ENCODE data around the gene C1RL.

DNA sequence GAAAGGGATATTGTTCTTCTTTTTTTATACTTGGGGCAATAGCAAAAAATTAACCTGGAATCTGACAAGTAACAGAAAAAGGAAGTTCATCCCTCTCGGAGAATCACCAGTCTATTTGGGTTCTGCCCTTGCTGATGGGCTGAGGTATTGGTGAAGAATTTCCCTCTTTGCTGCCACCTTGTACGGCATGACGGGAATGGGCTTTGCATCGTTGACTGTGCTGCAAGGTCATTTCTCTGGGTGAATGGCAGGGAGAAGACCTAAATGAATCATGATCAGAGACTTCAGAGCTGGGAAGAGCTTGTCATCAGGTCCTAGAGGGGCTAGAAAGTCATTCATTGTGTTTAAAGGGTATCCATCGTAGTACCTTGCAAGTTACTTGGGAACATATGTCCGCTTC, 36.5 kb downstream of the C1RL start:
- TF ChIP-seq, protein P1, sequence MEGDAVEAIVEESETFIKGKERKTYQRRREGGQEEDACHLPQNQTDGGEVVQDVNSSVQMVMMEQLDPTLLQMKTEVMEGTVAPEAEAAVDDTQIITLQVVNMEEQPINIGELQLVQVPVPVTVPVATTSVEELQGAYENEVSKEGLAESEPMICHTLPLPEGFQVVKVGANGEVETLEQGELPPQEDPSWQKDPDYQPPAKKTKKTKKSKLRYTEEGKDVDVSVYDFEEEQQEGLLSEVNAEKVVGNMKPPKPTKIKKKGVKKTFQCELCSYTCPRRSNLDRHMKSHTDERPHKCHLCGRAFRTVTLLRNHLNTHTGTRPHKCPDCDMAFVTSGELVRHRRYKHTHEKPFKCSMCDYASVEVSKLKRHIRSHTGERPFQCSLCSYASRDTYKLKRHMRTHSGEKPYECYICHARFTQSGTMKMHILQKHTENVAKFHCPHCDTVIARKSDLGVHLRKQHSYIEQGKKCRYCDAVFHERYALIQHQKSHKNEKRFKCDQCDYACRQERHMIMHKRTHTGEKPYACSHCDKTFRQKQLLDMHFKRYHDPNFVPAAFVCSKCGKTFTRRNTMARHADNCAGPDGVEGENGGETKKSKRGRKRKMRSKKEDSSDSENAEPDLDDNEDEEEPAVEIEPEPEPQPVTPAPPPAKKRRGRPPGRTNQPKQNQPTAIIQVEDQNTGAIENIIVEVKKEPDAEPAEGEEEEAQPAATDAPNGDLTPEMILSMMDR (IDR thresholded peaks at IDR 0.05; ENCODE audit: low read depth, low read length, missing input control), result no peak
- TF ChIP-seq, protein P2, sequence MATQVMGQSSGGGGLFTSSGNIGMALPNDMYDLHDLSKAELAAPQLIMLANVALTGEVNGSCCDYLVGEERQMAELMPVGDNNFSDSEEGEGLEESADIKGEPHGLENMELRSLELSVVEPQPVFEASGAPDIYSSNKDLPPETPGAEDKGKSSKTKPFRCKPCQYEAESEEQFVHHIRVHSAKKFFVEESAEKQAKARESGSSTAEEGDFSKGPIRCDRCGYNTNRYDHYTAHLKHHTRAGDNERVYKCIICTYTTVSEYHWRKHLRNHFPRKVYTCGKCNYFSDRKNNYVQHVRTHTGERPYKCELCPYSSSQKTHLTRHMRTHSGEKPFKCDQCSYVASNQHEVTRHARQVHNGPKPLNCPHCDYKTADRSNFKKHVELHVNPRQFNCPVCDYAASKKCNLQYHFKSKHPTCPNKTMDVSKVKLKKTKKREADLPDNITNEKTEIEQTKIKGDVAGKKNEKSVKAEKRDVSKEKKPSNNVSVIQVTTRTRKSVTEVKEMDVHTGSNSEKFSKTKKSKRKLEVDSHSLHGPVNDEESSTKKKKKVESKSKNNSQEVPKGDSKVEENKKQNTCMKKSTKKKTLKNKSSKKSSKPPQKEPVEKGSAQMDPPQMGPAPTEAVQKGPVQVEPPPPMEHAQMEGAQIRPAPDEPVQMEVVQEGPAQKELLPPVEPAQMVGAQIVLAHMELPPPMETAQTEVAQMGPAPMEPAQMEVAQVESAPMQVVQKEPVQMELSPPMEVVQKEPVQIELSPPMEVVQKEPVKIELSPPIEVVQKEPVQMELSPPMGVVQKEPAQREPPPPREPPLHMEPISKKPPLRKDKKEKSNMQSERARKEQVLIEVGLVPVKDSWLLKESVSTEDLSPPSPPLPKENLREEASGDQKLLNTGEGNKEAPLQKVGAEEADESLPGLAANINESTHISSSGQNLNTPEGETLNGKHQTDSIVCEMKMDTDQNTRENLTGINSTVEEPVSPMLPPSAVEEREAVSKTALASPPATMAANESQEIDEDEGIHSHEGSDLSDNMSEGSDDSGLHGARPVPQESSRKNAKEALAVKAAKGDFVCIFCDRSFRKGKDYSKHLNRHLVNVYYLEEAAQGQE (IDR thresholded peaks at IDR 0.05), result no peak
- no peak for TF ChIP-seq EGR1 (IDR thresholded peaks at IDR 0.05; ENCODE audit: low read depth in 2 of 2)
- TF ChIP-seq, protein P3, sequence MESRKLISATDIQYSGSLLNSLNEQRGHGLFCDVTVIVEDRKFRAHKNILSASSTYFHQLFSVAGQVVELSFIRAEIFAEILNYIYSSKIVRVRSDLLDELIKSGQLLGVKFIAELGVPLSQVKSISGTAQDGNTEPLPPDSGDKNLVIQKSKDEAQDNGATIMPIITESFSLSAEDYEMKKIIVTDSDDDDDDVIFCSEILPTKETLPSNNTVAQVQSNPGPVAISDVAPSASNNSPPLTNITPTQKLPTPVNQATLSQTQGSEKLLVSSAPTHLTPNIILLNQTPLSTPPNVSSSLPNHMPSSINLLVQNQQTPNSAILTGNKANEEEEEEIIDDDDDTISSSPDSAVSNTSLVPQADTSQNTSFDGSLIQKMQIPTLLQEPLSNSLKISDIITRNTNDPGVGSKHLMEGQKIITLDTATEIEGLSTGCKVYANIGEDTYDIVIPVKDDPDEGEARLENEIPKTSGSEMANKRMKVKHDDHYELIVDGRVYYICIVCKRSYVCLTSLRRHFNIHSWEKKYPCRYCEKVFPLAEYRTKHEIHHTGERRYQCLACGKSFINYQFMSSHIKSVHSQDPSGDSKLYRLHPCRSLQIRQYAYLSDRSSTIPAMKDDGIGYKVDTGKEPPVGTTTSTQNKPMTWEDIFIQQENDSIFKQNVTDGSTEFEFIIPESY (IDR thresholded peaks at IDR 0.05), result no peak
- no peak for TF ChIP-seq HNF4A (conservative IDR thresholded peaks at IDR 0.05)
- no peak for TF ChIP-seq YY1 (IDR thresholded peaks at IDR 0.05)
- TF ChIP-seq GABPA (IDR thresholded peaks at IDR 0.05 in 1 of 2, conservative IDR thresholded peaks at IDR 0.05 in 1 of 2), result no peak
- TF ChIP-seq, protein P4, sequence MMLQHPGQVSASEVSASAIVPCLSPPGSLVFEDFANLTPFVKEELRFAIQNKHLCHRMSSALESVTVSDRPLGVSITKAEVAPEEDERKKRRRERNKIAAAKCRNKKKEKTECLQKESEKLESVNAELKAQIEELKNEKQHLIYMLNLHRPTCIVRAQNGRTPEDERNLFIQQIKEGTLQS (IDR thresholded peaks at IDR 0.05), result no peak
- no peak for TF ChIP-seq RAD21 (IDR thresholded peaks at IDR 0.05)
- no peak for TF ChIP-seq JUND (IDR thresholded peaks at IDR 0.05)
- TF ChIP-seq, protein P5, sequence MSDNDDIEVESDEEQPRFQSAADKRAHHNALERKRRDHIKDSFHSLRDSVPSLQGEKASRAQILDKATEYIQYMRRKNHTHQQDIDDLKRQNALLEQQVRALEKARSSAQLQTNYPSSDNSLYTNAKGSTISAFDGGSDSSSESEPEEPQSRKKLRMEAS (IDR thresholded peaks at IDR 0.05), result no peak
